Loucy (cell line): ENCODE data around the gene SH3TC2.

Source experiments
- CTCF ChIP-seq: fragments of 200-600 bp; sonication (generic); conservative IDR thresholded peaks from 2 replicates; pipeline ENCODE4 v1.5.1; 2014; ENCODE audit warnings: mild to moderate bottlenecking, antibody characterized with exemption, low read length
- EZH2phosphoT487 ChIP-seq: fragments of 200-600 bp; IDR thresholded peaks from 2 replicates; pipeline ENCODE4 v1.6.1; 2018; ENCODE audit warnings: antibody characterized with exemption, mild to moderate bottlenecking, moderate library complexity, borderline replicate concordance

- TF ChIP-seq CTCF (no peak), EZH2phosphoT487 (no peak)
Measured at GRCh38 chr5:149024943-149025342, 37.9 kb downstream of the SH3TC2 start.
